Subcutaneous adipose tissue (tissue), 4 donors: ENCODE measurements around the gene ALDOB. TPM values are rescaled to one million over a fixed set of nuclear protein-coding genes. Genes with fewer than 3 reads are reported as not detected.

Source experiments
- CTCF ChIP-seq: fragments of 450-650 bp; IDR thresholded peaks from one replicate; pipeline ENCODE4 v1.5.1; 2016; ENCODE audit warnings: low read depth, mild to moderate bottlenecking, control low read depth, antibody characterized with exemption, moderate library complexity
- total RNA-seq, 4 donors: library from RNA; depleted of rRNA; stranded (reverse); fragments of >200 nt; gene quantifications; one replicate each; pipeline ENCODE4 v1.1.0, GENCODE V29; 2016

ALDOB gene
- total RNA-seq, 4 donors from 2014 or later: not detected

- TF ChIP-seq CTCF: no peak
Measured at GRCh38 chr9:101468116-101468515, 32.5 kb upstream of the ALDOB start.

GRCh38 chr9:101467690-101468089 lies 32.1 kb upstream of the ALDOB start:
- no peak for TF ChIP-seq CTCF

- TF ChIP-seq CTCF: no peak
Measured at GRCh38 chr9:101466863-101467262, 31.3 kb upstream of the ALDOB start.

- TF ChIP-seq CTCF: no peak
Measured at GRCh38 chr9:101465326-101465915, 29.8 kb upstream of the ALDOB start.

GRCh38 chr9:101463397-101463796 lies 27.8 kb upstream of the ALDOB start:
- TF ChIP-seq CTCF: no peak

- no peak for TF ChIP-seq CTCF
Measured at GRCh38 chr9:101462558-101462957, 27.0 kb upstream of the ALDOB start.

GRCh38 chr9:101460965-101461364 lies 25.4 kb upstream of the ALDOB start:
- no peak for TF ChIP-seq CTCF
